BJ (cell line): ENCODE results near the gene UGT1A1. TPM values are rescaled to one million over a fixed set of nuclear protein-coding genes. Genes with fewer than 3 reads are reported as not detected.

Experiments used
- CTCF ChIA-PET: fragments of 350-600 bp; formaldehyde crosslinking; extraction: SDS; loops from one replicate; lab custom pipeline; 2021; ENCODE audit warnings: antibody characterized with exemption, inconsistent platforms; lab: Yijun Ruan, JAX
- POLR2A ChIA-PET: fragments of 300-600 bp; sonication (Branson Sonifier 250); formaldehyde crosslinking; extraction: SDS; loops from one replicate; lab custom pipeline; 2021; ENCODE audit warnings: antibody characterized with exemption; lab: Charles Lee
- DNase-seq: peaks from one replicate; pipeline ENCODE4 v3.0.0-alpha.2; 2011; ENCODE audit warnings: low read depth
- H3K27me3 ChIP-seq: 2 replicates; pipeline ENCODE4 v1.6.0; 2011; ENCODE audit warnings: low read length; ENCODE audit not compliant: control insufficient read depth, insufficient read depth
- H3K36me3 ChIP-seq: 2 replicates; pipeline ENCODE4 v1.5.1; 2011; ENCODE audit warnings: low read length; ENCODE audit not compliant: control insufficient read depth, insufficient read depth
- H3K4me3 ChIP-seq: 2 replicates; pipeline ENCODE4 v1.5.1; 2011; ENCODE audit warnings: low read depth, mild to moderate bottlenecking, control low read depth, low read length
- CTCF ChIP-seq: IDR thresholded peaks from 2 replicates; pipeline ENCODE4 v1.5.1; 2011; ENCODE audit warnings: low read depth, mild to moderate bottlenecking, control low read depth, inconsistent platforms, low read length, moderate library complexity; ENCODE audit not compliant: insufficient read depth
- polyA plus RNA-seq: library from polyadenylated mRNA; depleted of rRNA; stranded (reverse); fragments of >200 nt; gene quantifications from 2 replicates; pipeline ENCODE4 v1.2.3, GENCODE V29; 2011; rRNA removed

Gene UGT1A1
- polyA plus RNA-seq, 1 experiment, result not detected

- no peak for TF ChIP-seq CTCF
- DNase-seq, result no peak
- H3K36me3 ChIP-seq, result no peaks in the 10 kb centered on the region
- H3K4me3 ChIP-seq, result no peak overlapping the region
- CTCF ChIA-PET, result no interaction called here
- POLR2A ChIA-PET, result no interaction called here
- H3K27me3 ChIP-seq, result no peaks in the 10 kb centered on the region
Measured at GRCh38 chr2:233821196-233821595, 61.1 kb downstream of the UGT1A1 start.

GRCh38 chr2:233821709-233822100, 61.6 kb downstream of the UGT1A1 start:
- no peak for TF ChIP-seq CTCF
- CTCF ChIA-PET, result interaction anchor here (0.8 kb wide), 1 partner anchor 19 kb away, joined by 3 read pairs; no protein-coding TSS in a partner anchor

GRCh38 chr2:233822101-233822771, 62.2 kb downstream of the UGT1A1 start:
- Histone ChIP-seq H3K4me3 (no peak overlapping the region), H3K27me3 (no peaks in the 10 kb centered on the region), H3K36me3 (no peaks in the 10 kb centered on the region)
- CTCF ChIA-PET, result interaction anchor here (0.8 kb wide), 1 partner anchor 18 kb away, joined by 3 read pairs; no protein-coding TSS in a partner anchor
- POLR2A ChIA-PET, result no interaction called here
- DNase-seq, result no peak
- TF ChIP-seq CTCF, result no peak

More at GRCh38 chr2:233821709-233822100, 61.6 kb downstream of the UGT1A1 start:
- DNase-seq, result no peak
- Histone ChIP-seq H3K36me3 (no peaks in the 10 kb centered on the region), H3K4me3 (no peak overlapping the region), H3K27me3 (no peaks in the 10 kb centered on the region)
- POLR2A ChIA-PET, result no interaction called here

Other genes starting within 250 kb of the UGT1A1 start
- 29.1 and 48.9 TPM in 2 replicates for gene USP40, start 193.5 kb upstream of the UGT1A1 start, polyA plus RNA-seq
- not detected in 2 replicates for gene UGT1A8, start 142.6 kb upstream of the UGT1A1 start, polyA plus RNA-seq
- not detected in 2 replicates for gene UGT1A10, start 123.8 kb upstream of the UGT1A1 start, polyA plus RNA-seq
- not detected in 2 replicates for gene UGT1A9, start 88.4 kb upstream of the UGT1A1 start, polyA plus RNA-seq
- gene UGT1A7, start 78.4 kb upstream of the UGT1A1 start, polyA plus RNA-seq, result not detected in 2 replicates
- 0.11 TPM in 1 of 2 replicates, not detected in the other for gene UGT1A6, start 67.4 kb upstream of the UGT1A1 start, polyA plus RNA-seq
- gene UGT1A5, start 47.4 kb upstream of the UGT1A1 start, polyA plus RNA-seq, result not detected in 2 replicates
- not detected in 2 replicates for gene UGT1A4, start 41.5 kb upstream of the UGT1A1 start, polyA plus RNA-seq
- gene UGT1A3, start 31.2 kb upstream of the UGT1A1 start, polyA plus RNA-seq, result not detected in 2 replicates
- not detected in 2 replicates for gene MROH2A, start 18.1 kb downstream of the UGT1A1 start, polyA plus RNA-seq
- gene HJURP, start 94.3 kb downstream of the UGT1A1 start, polyA plus RNA-seq, result 30.5 and 46.2 TPM in 2 replicates
- gene TRPM8, start 157.1 kb downstream of the UGT1A1 start, polyA plus RNA-seq, result not detected in 2 replicates